ENCODE results near the gene XKRX.

The XKRX gene

DNA sequence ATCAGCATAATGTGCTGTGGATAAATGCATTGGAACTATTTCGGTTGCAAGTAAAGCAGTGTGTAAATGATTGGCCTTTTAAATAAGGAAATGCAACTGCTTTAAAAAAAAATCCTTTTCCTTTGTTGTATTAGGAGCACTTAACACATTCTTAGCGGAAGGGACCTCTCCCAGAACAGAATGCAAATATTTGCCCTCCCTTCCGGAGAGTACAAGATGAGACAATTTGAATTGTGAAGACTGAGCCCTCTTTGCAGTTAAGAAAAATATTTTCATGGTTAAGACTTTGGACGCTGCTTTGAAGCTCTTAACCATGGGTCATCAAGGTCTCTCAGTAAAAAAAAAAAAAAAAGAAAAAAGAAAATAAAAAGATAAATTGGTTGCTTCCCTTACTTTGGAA lies 45.1 kb downstream of the XKRX start:
- DNase-seq, result no peak

DNA sequence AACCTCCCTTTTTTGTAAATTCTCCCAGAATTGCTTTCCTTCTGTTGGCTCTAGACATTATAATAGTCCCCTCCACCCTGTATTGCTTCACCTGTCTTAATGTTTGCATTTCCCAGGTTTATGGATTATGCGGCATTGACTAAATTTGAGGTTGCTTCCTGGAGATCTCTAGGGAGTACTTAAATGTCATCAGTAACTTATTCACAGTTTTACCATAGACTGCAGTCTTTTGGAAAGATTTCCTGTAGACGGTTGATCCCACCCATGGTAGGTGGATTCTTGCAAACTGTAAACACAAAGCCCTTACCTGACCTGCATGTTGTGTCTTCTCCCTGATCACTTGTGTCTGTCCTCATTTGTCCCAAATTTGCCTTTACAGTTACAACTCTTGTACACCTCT lies 48.3 kb downstream of the XKRX start:
- no peak for DNase-seq

DNA sequence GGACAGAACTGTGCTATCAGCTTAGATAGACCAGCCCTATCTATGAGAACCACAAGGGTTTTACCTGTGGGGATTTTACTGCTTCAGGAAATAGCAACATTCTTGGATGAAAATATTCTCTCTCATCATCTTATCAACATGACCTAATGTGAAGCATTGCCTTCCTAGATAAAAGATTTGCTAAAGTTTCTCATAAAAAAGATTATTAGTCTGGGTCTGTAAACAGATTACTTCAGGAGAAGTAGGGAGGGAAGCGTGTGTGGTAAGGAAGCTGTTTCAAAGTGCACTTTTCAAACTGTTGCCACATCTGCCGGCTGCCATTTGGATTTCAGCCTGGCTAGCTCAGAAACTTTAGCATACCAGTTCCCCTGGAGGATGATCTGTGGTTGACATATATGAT lies 54.4 kb downstream of the XKRX start, which contains the start of gene NOX1:
NOX1 (minus strand) TSS at position 35 of the 400 bp plus-strand sequence. CDS start 220 bp downstream, outside the sequence.
- no peak for DNase-seq

DNA sequence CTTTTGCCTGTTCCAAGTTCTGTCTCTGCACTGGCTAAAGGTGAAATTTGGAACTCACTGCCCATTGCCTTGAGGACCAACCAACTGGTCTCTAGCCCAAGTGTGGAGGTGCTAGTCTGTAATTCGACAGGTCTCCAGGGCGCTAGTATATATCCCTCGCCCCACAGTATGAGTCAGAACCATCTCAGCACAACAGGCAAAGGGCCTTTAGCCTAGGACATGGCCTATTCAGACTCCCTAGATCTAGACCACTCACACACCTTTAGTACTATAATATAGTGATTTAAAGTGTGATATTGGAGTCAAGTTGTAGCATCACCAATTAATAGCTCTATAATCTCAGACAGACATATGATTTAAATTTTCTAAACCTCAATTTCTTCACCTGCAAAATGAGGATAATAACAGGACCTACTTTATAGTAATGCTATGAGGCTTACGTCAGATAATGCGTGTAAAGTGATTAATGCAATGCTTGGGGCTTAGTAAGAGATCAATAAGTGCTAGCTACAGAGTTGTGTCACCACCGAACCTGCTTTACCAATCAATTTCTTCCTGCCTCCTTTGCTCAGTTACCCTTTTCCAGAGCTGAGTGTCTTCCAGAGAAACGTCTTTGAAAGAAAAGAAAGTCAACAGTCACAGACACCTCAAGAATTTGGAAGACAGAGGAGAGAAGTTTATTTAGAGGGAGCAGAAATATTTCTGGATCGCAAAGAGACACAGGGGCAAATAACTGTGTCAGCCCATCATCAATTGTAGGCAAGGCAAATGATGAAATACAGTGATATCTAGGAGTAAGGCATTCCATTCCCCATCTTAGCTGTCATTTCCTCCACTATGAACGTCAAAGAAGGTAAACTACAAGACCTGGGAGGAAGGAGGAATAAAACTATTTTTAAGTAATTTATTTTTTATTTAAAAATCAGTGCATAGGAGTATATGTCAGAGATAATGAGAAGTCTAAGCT lies 56.8 kb downstream of the XKRX start:
- no peak for DNase-seq

DNA sequence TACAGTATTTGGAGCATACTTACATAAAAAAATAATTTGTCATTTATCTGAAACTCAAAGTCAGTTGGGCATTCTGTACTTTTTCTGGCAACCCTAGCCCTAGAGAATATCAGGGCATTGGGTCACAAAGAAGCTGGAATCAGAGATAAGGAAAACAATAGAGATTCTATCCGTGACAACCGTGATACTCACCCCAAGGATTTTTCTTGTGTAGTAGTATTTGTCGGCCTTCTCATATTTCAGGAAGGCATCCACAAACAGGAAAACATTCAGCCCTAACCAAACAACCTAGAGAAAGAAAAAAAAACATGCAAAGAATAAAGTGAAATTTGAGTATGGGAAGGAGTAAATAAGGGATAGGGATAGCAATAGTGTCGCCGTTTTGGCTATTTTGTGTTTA lies 58.2 kb downstream of the XKRX start:
- DNase-seq, result no peak

DNA sequence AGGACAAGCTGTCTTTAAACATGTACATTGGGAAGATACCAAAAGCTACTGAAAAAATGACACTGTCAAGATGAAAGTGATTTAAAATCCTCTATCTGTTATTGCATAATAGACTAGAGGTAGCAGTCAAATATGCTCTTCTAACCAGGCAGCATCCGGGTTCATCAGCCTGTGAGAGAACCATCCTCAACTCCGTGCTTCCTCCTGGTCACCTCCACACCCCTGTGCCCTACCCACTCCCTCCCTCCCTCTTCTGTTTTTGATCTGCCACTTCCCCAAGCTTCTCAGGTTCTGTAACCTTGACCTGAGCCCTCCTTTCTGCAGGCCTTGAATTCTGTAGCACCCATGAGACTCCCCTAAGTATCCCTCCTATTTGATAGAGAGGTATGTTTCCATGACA lies 60.4 kb downstream of the XKRX start:
- no peak for DNase-seq

DNA sequence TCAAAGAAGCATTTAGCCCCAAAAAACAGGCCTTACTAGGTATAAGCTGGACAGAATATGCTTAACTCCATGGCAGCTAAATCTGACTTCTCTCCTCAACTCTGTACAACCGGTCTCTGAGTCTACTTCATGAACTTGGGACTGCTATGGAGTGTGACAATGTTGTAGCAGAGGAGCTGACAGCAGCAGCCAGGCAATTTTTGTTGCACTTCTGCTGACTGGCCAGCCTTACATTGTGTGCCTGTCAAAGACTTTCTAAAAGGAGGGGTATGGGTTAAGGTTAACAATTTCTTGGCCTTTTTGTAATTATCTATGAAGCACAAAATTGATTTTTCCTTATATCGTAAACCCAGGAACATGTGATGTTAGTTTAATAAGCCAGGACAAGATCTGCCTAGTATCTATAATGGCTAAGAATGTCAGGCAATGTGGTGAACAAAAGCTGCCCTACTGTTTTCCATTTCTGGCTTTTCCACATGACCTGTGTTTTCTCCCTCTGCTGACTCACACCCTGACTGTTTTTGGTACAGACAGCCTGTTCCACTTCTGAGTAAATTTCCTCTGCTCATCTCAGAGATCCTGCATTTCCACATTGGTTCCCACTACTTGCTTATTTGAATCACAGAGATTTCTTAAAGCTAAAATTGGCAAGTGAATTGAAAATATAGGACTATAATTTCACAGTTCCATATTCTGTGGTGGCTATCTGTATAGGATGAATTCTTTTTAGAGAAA lies 63.9 kb downstream of the XKRX start:
- no peak for DNase-seq

Measured in hematopoietic multipotent progenitor cell treated with erythropoietin and hydrocortisone succinate and interleukin-3 and kit ligand, for 6 days (in vitro differentiated cells).